ENCODE measurements around the gene SYNPO2.

- TF ChIP-seq CTCF (IDR thresholded peaks at IDR 0.05; ENCODE audit: control extremely low read depth in 1 of 3, insufficient read depth in 1 of 3, low read depth in 1 of 3, low read length in 3 of 3), result no peak
- TF ChIP-seq SIX5 (IDR thresholded peaks at IDR 0.05; ENCODE audit: low read depth, low read length), result no peak
- no peak for TF ChIP-seq POLR2AphosphoS5 (IDR thresholded peaks at IDR 0.05; ENCODE audit: low read depth, low read length)
Measured at GRCh38 chr4:118968813-118969212, 80.2 kb downstream of the SYNPO2 start.

All from H1 (cell line).